H1 (cell line): ENCODE results near the gene CCNI2.

Experiments used
- CBX5 ChIP-seq: fragments of 300-800, 300-1000 bp; sonication (generic); IDR thresholded peaks from 2 replicates; pipeline ENCODE4 v1.7.1; 2016; ENCODE audit warnings: antibody characterized with exemption, low read length, low read depth
- EP300 ChIP-seq, 2 experiments: IDR thresholded peaks; 1 replicate in 1 of 2; 2 replicates in 1 of 2; pipeline ENCODE4 v1.6.1; 2011 to 2012; ENCODE audit warnings: low read depth in 2 of 2, low read length in 2 of 2, mild to moderate bottlenecking in 2 of 2, borderline replicate concordance in 1 of 2, inconsistent platforms in 1 of 2, moderate library complexity in 1 of 2
- HDAC6 ChIP-seq: IDR thresholded peaks from one replicate; pipeline ENCODE4 v1.7.1; 2012; ENCODE audit warnings: low read depth, mild to moderate bottlenecking, inconsistent platforms, low read length, moderate library complexity
- JUND ChIP-seq: IDR thresholded peaks from 2 replicates; pipeline ENCODE4 v1.6.1; 2011; ENCODE audit warnings: mild to moderate bottlenecking, improper control_type of control experiment, low read length
- POLR2A ChIP-seq, 2 experiments: IDR thresholded peaks; 1 replicate in 1 of 2; 2 replicates in 1 of 2; pipeline ENCODE4 v1.6.1; 2011; ENCODE audit warnings: low read depth in 2 of 2, low read length in 2 of 2, mild to moderate bottlenecking in 2 of 2; ENCODE audit errors: control extremely low read depth in 1 of 2
- POLR2AphosphoS5 ChIP-seq: IDR thresholded peaks from 2 replicates; pipeline ENCODE4 v1.6.1; 2011; ENCODE audit warnings: low read depth, low read length
- RFX5 ChIP-seq: IDR thresholded peaks from 2 replicates; pipeline ENCODE4 v1.6.1; 2011; ENCODE audit warnings: low read depth, low read length, improper control_type of control experiment, borderline replicate concordance
- SRF ChIP-seq: IDR thresholded peaks from 2 replicates; pipeline ENCODE4 v1.6.1; 2011; ENCODE audit warnings: mild to moderate bottlenecking, low read depth, low read length, moderate library complexity
- SUZ12 ChIP-seq: fragments of 200-600 bp; sonication (generic); IDR thresholded peaks from 2 replicates; pipeline ENCODE4 v1.6.1; 2012; ENCODE audit warnings: mild to moderate bottlenecking, inconsistent platforms, low read length, moderate library complexity, mixed read lengths
- TCF12 ChIP-seq: IDR thresholded peaks from 2 replicates; pipeline ENCODE4 v1.6.1; 2011; ENCODE audit warnings: low read depth, mild to moderate bottlenecking, low read length
- YY1 ChIP-seq: IDR thresholded peaks from 2 replicates; pipeline ENCODE4 v1.6.1; 2011; ENCODE audit warnings: low read depth, mild to moderate bottlenecking, low read length
- TF ChIP-seq, protein P1 (sequence below), 3 experiments: IDR thresholded peaks; 1 replicate in 2 of 3; 2 replicates in 1 of 3; pipeline versions ENCODE4 v1.5.1 to v1.6.1; 2011; ENCODE audit warnings: low read length in 3 of 3, mild to moderate bottlenecking in 3 of 3, inconsistent platforms in 2 of 3, low read depth in 1 of 3, moderate library complexity in 1 of 3; ENCODE audit not compliant: insufficient read depth in 1 of 3; ENCODE audit errors: control extremely low read depth in 1 of 3

- TF ChIP-seq JUND, result no peak
- TF ChIP-seq SRF, result no peak
- TF ChIP-seq, protein P1, sequence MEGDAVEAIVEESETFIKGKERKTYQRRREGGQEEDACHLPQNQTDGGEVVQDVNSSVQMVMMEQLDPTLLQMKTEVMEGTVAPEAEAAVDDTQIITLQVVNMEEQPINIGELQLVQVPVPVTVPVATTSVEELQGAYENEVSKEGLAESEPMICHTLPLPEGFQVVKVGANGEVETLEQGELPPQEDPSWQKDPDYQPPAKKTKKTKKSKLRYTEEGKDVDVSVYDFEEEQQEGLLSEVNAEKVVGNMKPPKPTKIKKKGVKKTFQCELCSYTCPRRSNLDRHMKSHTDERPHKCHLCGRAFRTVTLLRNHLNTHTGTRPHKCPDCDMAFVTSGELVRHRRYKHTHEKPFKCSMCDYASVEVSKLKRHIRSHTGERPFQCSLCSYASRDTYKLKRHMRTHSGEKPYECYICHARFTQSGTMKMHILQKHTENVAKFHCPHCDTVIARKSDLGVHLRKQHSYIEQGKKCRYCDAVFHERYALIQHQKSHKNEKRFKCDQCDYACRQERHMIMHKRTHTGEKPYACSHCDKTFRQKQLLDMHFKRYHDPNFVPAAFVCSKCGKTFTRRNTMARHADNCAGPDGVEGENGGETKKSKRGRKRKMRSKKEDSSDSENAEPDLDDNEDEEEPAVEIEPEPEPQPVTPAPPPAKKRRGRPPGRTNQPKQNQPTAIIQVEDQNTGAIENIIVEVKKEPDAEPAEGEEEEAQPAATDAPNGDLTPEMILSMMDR (IDR thresholded peaks at IDR 0.05; ENCODE audit: control extremely low read depth in 1 of 3, insufficient read depth in 1 of 3, low read depth in 1 of 3, low read length in 3 of 3), result no peak
- TF ChIP-seq SUZ12, result no peak
- TF ChIP-seq POLR2AphosphoS5, result no peak
- TF ChIP-seq POLR2A (IDR thresholded peaks at IDR 0.05; ENCODE audit: control extremely low read depth in 1 of 2, low read depth in 2 of 2, low read length in 2 of 2), result no peak
- no peak for TF ChIP-seq HDAC6
- TF ChIP-seq RFX5, result no peak
- no peak for TF ChIP-seq TCF12
- no peak for TF ChIP-seq YY1
- no peak for TF ChIP-seq CBX5
- no peak for TF ChIP-seq EP300 (IDR thresholded peaks at IDR 0.05; ENCODE audit: borderline replicate concordance in 1 of 2, low read depth in 2 of 2, low read length in 2 of 2)
Measured at GRCh38 chr5:132788990-132789886, 42.0 kb downstream of the CCNI2 start.
